Cardiac muscle cell (in vitro differentiated cells and primary cell): ENCODE measurements around the gene MAGEB17. TPM values are rescaled to one million over a fixed set of nuclear protein-coding genes. Genes with fewer than 3 reads are reported as not detected.
A peak's percentile ranks its signal among the peaks of the same experiment; 100 is the strongest.
"Not testable (repeated sequence)": the region's sequence is repeated elsewhere in the genome, so short reads cannot be mapped to it uniquely, and the experiment has no call there.

ENCODE experiments used
- DNase-seq, 2 donors: peaks; one replicate each; pipeline versions ENCODE4 v3.0.0 to v3.0.0-alpha.2; 2010 to 2017; ENCODE audit warnings: low read depth in 1 of 2, low spot score in 1 of 2
- H3K27ac ChIP-seq: fragments of 200-600 bp; sonication (generic); 2 replicates; pipeline ENCODE4 v1.5.1; 2016
- H3K27me3 ChIP-seq: fragments of 200-600 bp; sonication (generic); 2 replicates; pipeline ENCODE4 v1.6.0; 2016; ENCODE audit warnings: control low read depth
- H3K36me3 ChIP-seq: fragments of 200-600 bp; sonication (generic); 2 replicates; pipeline ENCODE4 v1.5.1; 2016; ENCODE audit warnings: control low read depth
- H3K4me1 ChIP-seq: fragments of 200-600 bp; sonication (generic); 2 replicates; pipeline ENCODE4 v1.8.1; 2017; ENCODE audit warnings: low read depth, mild to moderate bottlenecking, mixed run types
- H3K4me3 ChIP-seq: fragments of 200-600 bp; sonication (generic); 2 replicates; pipeline ENCODE4 v1.5.1; 2016; ENCODE audit warnings: mild to moderate bottlenecking
- H3K9me3 ChIP-seq: fragments of 200-600 bp; sonication (generic); 2 replicates; pipeline ENCODE4 v1.5.1; 2017; ENCODE audit warnings: low read depth, mild to moderate bottlenecking, control low read depth
- polyA plus RNA-seq: library from polyadenylated mRNA; unstranded; fragments of >200 nt; fragmentation: Nextera tagmentation; extraction: Ambion mirVana; gene quantifications from 2 replicates; pipeline ENCODE4 v1.2.1, GENCODE V29; 2016
- total RNA-seq: library from RNA; depleted of rRNA; stranded (reverse); fragments of >200 nt; gene quantifications from 2 replicates; pipeline ENCODE4 v1.2.3, GENCODE V29; 2016
- TF ChIP-seq, protein P1 (sequence below): IDR thresholded peaks from 2 replicates; pipeline ENCODE4 v1.5.1; 2012; ENCODE audit warnings: low read depth, mild to moderate bottlenecking, low read length

The MAGEB17 gene
- total and polyA plus RNA-seq, 2 experiments from 2014 or later, result 0.22 TPM; not detected in 1

DNA sequence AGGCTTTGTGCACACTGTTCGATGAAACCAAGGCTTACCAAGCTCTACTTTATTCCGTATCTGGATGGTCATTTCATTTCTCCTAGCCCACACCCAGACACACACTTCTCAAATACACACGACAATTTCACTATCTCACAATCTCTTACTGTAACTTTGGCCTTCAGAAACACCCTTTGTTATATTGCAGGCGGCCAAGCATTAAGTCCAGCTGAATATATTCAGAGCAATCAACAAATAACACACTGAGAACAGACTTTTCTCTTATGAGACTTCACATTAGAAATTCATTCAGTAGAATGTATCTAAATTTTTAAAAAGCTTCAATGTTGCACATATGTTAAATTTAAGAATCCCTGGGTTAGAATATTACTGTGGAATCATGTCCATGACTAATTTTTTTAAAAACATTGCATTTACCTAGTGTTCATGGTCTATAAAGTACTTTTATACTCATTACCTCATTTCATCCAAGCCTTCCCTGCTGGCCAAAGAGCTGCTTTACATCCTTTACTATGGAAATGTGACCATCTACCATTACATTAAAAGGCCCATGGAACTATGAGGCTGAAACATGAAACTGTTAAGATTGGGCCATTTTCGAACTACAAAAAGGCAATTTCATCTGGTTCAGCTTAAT lies 10.5 kb upstream of the MAGEB17 start:
- no peaks in the 10 kb centered on the region for H3K36me3 ChIP-seq
- DNase-seq, result no peak
- TF ChIP-seq, protein P1, sequence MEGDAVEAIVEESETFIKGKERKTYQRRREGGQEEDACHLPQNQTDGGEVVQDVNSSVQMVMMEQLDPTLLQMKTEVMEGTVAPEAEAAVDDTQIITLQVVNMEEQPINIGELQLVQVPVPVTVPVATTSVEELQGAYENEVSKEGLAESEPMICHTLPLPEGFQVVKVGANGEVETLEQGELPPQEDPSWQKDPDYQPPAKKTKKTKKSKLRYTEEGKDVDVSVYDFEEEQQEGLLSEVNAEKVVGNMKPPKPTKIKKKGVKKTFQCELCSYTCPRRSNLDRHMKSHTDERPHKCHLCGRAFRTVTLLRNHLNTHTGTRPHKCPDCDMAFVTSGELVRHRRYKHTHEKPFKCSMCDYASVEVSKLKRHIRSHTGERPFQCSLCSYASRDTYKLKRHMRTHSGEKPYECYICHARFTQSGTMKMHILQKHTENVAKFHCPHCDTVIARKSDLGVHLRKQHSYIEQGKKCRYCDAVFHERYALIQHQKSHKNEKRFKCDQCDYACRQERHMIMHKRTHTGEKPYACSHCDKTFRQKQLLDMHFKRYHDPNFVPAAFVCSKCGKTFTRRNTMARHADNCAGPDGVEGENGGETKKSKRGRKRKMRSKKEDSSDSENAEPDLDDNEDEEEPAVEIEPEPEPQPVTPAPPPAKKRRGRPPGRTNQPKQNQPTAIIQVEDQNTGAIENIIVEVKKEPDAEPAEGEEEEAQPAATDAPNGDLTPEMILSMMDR, result no peak
- H3K9me3 ChIP-seq, result no peaks in the 10 kb centered on the region
- H3K4me1 ChIP-seq, result no peaks in the 10 kb centered on the region
- no peak overlapping the region for H3K27ac ChIP-seq
- H3K27me3 ChIP-seq, result no peaks in the 10 kb centered on the region
- H3K4me3 ChIP-seq, result no peak overlapping the region

DNA sequence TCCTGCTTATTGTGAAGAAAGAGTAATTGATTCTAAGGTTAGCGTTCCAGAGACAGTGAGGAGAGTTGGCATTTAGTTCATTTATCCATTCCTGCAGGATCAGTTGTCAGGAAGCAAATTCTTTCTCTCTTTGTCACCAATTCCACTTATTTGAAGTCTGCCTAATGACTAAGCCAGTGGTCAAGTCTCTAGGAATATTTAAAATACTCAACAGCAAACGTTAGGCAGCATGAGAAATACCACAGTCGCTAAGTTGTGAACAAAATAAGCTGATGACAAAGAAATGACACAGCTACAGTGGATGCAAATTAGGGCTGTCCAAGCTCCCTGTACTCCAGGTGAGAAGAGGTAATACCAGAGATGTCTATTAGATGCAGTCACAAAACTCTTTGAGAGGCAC lies 6.6 kb upstream of the MAGEB17 start:
- no peaks in the 10 kb centered on the region for H3K9me3 ChIP-seq
- DNase-seq, result peak in 1 of 2 donors; percentile 56
- H3K4me3 ChIP-seq, result no peak overlapping the region
- no peak overlapping the region for H3K27ac ChIP-seq
- H3K27me3 ChIP-seq, result no peaks in the 10 kb centered on the region
- no peaks in the 10 kb centered on the region for H3K36me3 ChIP-seq
- H3K4me1 ChIP-seq, result no peaks in the 10 kb centered on the region
- TF ChIP-seq, protein P1, result no peak

DNA sequence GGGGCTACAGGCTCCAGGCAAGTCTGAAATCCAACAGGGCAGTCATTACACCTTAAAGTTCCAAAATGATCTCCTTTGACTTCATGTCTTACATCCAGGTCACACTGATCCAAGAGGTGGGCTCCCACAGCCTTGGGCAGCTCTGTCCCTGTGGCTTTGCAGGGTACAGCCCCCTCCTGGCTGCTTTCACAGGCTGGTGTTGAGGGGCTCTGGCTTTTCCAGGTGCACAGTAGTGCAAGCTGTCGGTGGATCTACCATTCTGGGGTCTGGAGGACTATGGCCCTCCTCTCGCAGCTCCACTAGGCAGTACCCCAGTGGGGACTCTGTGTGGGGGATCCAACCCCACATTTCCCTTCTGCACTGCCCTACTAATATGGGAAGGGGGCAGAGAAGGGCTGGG lies 6.1 kb upstream of the MAGEB17 start:
- not testable (repeated sequence) for H3K4me3 ChIP-seq, H3K4me1 ChIP-seq, H3K9me3 ChIP-seq, H3K27me3 ChIP-seq, DNase-seq, H3K36me3 ChIP-seq, H3K27ac ChIP-seq

DNA sequence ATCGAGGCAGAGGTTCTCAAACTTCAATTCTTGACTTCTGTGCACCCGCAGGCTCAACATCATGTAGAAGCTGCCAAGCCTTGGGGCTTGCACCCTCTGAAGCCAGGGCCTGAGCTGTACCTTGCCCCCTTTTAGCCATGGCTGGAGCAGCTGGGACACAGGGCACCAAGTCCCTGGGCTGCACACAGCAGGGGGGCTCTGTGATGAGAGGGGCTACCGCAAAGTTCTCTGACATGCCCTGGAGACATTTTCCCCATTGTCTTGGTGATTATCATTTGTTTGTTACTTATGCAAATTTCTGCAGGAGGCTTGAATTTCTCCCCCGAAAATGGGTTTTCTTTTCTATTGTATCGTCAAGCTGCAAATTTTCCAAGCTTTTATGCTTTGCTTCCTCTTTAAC lies 4.9 kb upstream of the MAGEB17 start:
- Histone ChIP-seq H3K4me3 (no peak overlapping the region), H3K27ac (no peak overlapping the region), H3K36me3 (no peaks in the 10 kb centered on the region), H3K9me3 (no peaks in the 10 kb centered on the region), H3K27me3 (no peaks in the 10 kb centered on the region), H3K4me1 (no peaks in the 10 kb centered on the region)
- DNase-seq, result no peak
- TF ChIP-seq, protein P1, result no peak

DNA sequence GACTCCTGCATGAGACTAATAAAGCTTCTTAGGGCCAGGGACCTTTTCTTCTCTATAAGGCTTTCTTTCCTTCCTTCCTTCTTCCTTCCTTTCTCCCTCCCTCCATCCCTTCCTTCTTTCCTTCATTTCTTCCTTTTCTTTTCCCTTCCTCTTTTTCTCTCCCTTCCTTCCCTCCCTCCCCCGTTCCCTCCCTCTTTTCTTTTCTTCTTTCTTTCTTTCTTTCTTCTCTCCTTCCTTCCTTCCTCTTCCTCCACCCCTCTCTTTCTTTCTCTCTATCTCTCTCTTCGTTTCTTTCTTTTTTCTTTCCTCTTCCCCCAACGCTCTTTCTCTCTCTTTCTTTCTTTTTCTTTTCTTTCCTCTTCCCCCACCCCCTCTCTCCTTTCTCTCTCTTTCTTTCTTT lies 2.5 kb upstream of the MAGEB17 start:
- Histone ChIP-seq H3K4me1 (no peaks in the 10 kb centered on the region), H3K27me3 (no peaks in the 10 kb centered on the region), H3K27ac (no peak overlapping the region), H3K4me3 (no peak overlapping the region), H3K36me3 (no peaks in the 10 kb centered on the region), H3K9me3 (no peaks in the 10 kb centered on the region)
- TF ChIP-seq, protein P1, result no peak
- DNase-seq, result no peak

DNA sequence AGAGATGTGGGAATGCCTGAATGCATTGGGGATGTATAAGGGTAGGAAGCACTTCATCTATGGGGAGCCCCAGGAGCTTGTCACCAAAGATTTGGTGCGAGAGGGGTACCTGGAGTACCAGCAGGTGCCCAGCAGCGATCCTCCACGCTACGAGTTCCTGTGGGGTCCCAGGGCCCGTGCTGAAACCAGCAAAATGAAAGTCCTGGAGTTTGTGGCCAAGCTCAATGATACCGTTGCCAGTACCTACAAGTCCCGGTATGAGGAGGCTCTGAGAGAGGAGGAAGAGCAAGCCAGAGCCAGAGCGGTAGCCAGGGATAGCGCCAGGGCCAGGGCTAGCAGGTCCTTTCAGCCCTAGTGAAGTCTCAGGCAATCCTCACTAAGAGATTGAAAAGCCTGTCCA lies 3.8 kb downstream of the MAGEB17 start:
- no peaks in the 10 kb centered on the region for H3K27me3 ChIP-seq
- H3K4me3 ChIP-seq, result no peak overlapping the region
- no peaks in the 10 kb centered on the region for H3K4me1 ChIP-seq
- TF ChIP-seq, protein P1, result no peak
- no peaks in the 10 kb centered on the region for H3K9me3 ChIP-seq
- H3K27ac ChIP-seq, result no peak overlapping the region
- no peaks in the 10 kb centered on the region for H3K36me3 ChIP-seq
- no peak for DNase-seq
